Lower leg skin (tissue), 4 donors: Measurements from ENCODE around the gene TRAF3. TPM values are rescaled to one million over a fixed set of nuclear protein-coding genes. Genes with fewer than 3 reads are reported as not detected.

Experiments used
- DNase-seq, 2 donors: peaks; one replicate each; pipeline ENCODE4 v3.0.0-alpha.2; 2019; ENCODE audit warnings: low spot score in 2 of 2
- H3K4me3 ChIP-seq: fragments of 200-600 bp; sonication (generic); 2 replicates; pipeline ENCODE4 v1.5.1; 2017; ENCODE audit warnings: mild to moderate bottlenecking, low read depth; ENCODE audit not compliant: poor library complexity, severe bottlenecking
- POLR2A ChIP-seq, 2 donors: fragments of 450-650 bp; IDR thresholded peaks; one replicate each; pipeline ENCODE4 v1.6.1; 2016 to 2017; ENCODE audit warnings: antibody characterized with exemption in 2 of 2, mild to moderate bottlenecking in 1 of 2, moderate library complexity in 1 of 2
- WGBS, 2 donors: methylation state at CpG; one replicate each; pipeline ENCODE4 v1.1.5; 2018; 5-methylcytosine and 5-hydroxymethylcytosine counted together
- intact Hi-C: fragments of 100-400 bp; cut with DNase I; formaldehyde crosslinking; loops from one replicate; pipeline ENCODE4 v1.15.0; 2023; ENCODE audit warnings: low total_unique reads
- total RNA-seq, 4 donors: library from RNA; depleted of rRNA; stranded (reverse); fragments of >200 nt; gene quantifications; one replicate each; pipeline ENCODE4 v1.1.0, GENCODE V29; 2016
- TF ChIP-seq, protein P1 (sequence below), 3 donors: fragments of 450-650 bp; IDR thresholded peaks; one replicate each; pipeline ENCODE4 v1.5.1; 2016; ENCODE audit warnings: antibody characterized with exemption in 3 of 3, mild to moderate bottlenecking in 3 of 3, moderate library complexity in 2 of 3

The TRAF3 gene
- total RNA-seq, 4 donors from 2014 or later, result 3.0 to 14.4 (median 12.1) TPM

DNA sequence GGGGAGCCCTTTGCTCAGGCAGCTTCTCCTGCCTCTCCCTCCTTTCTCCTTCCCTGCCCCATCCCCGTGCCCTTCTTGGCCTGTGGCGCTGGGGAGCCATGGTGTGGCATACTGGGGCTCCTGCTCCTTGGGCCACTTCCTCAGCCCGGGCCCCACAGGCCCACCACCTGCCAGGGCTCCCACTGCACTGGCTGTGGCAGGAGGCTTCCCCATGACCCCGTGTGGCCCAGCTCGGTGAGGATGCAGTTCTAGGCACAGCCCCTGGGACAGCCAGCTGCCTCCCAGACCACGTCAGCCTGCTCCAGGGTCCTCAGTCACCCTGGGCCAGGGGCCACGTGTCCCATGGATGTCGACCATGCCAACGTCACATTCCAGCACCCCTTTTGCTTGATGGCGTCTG, 132.2 kb downstream of the TRAF3 start:
- TF ChIP-seq, protein P1, sequence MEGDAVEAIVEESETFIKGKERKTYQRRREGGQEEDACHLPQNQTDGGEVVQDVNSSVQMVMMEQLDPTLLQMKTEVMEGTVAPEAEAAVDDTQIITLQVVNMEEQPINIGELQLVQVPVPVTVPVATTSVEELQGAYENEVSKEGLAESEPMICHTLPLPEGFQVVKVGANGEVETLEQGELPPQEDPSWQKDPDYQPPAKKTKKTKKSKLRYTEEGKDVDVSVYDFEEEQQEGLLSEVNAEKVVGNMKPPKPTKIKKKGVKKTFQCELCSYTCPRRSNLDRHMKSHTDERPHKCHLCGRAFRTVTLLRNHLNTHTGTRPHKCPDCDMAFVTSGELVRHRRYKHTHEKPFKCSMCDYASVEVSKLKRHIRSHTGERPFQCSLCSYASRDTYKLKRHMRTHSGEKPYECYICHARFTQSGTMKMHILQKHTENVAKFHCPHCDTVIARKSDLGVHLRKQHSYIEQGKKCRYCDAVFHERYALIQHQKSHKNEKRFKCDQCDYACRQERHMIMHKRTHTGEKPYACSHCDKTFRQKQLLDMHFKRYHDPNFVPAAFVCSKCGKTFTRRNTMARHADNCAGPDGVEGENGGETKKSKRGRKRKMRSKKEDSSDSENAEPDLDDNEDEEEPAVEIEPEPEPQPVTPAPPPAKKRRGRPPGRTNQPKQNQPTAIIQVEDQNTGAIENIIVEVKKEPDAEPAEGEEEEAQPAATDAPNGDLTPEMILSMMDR (IDR thresholded peaks at IDR 0.05), result no peak
- TF ChIP-seq POLR2A (IDR thresholded peaks at IDR 0.05), result no peak
- no peak overlapping the region for H3K4me3 ChIP-seq
- no peak for DNase-seq
- 83% methylated on average over 9 to 10 of the region's 10 CpGs for WGBS, 2 donors
- intact Hi-C loops, result no loop called here

DNA sequence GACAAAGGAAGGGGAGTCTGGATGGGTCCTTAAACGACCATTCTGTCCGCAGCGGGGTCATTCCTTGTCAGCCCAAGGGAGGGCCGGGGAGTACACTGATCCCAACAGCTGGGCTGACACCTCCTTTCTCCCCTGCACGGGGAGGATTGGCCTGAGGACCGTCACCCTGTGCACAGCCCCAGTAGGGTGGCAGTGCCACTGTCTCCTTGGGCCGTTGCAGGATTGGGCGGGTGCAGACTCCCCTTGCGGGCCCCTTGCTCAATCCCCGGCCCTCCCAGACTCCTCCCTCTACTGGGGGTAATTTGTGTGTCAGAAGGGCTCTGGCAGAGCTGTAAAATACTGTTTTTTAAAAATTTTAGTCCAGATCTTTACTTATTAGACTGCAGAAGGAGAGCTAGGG, 132.7 kb downstream of the TRAF3 start:
- DNase-seq, result no peak
- TF ChIP-seq, protein P1 (IDR thresholded peaks at IDR 0.05), result no peak
- TF ChIP-seq POLR2A (IDR thresholded peaks at IDR 0.05), result no peak
- 71 to 85% methylated on average over 7 to 10 of the region's 10 CpGs for WGBS, 2 donors
- no peak overlapping the region for H3K4me3 ChIP-seq
- intact Hi-C loops, result loop anchor here (10.0 kb wide), 1 partner anchor 295 kb away; no protein-coding TSS in a partner anchor

DNA sequence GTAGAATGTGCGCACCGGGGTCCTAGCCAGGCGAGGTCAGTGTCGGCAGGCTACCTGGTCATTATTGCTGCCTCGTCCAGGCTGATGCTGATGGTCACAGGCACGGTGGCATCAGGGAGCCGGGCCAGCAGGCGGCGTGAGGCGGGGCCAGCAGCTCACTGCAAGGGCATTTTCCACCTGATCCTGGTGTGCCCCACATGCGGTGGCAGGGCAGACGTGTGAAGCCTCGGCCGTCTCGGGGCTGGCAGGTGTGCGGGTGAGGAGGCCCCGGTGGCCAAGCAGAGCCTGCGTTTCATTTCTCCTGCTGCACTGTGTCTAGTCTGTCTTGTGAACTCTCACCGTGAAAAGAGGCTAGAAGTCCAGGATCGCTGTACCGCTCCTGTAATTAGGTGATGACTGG, 133.2 kb downstream of the TRAF3 start:
- H3K4me3 ChIP-seq, result no peak overlapping the region
- TF ChIP-seq, protein P1 (IDR thresholded peaks at IDR 0.05), result no peak
- no peak for TF ChIP-seq POLR2A (IDR thresholded peaks at IDR 0.05)
- intact Hi-C loops, result loop anchor here (10.0 kb wide), 1 partner anchor 296 kb away; no protein-coding TSS in a partner anchor
- 91 to 95% methylated on average over 13 to 21 of the region's 21 CpGs for WGBS, 2 donors
- DNase-seq, result no peak

DNA sequence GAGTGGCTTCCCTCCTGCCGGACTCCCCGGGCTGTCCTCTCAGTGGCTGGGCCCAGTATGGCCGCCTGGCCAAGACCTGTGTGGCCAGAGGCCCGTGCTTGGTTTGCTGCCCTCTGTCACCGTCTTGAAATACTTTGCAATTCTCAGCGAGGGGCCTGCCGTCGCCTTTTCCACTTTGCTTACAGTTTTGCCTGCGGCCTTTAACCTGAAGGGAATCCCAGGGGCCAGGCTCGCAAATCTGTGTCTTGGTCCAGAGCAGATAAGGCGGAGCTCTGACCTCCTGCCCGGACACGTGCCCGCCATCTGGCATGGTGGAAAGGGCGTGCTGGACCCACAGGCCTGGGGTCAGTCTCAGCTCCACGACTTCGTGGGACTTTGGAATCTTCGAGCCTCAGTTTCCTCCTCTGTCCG, 134.3 kb downstream of the TRAF3 start:
- no peak overlapping the region for H3K4me3 ChIP-seq
- 81 to 84% methylated on average over 19 of the region's 19 CpGs for WGBS, 2 donors
- intact Hi-C loops, result loop anchor here (10.0 kb wide), 1 partner anchor 297 kb away; no protein-coding TSS in a partner anchor
- no peak for DNase-seq
- no peak for TF ChIP-seq POLR2A (IDR thresholded peaks at IDR 0.05)
- TF ChIP-seq, protein P1 (IDR thresholded peaks at IDR 0.05), result no peak

DNA sequence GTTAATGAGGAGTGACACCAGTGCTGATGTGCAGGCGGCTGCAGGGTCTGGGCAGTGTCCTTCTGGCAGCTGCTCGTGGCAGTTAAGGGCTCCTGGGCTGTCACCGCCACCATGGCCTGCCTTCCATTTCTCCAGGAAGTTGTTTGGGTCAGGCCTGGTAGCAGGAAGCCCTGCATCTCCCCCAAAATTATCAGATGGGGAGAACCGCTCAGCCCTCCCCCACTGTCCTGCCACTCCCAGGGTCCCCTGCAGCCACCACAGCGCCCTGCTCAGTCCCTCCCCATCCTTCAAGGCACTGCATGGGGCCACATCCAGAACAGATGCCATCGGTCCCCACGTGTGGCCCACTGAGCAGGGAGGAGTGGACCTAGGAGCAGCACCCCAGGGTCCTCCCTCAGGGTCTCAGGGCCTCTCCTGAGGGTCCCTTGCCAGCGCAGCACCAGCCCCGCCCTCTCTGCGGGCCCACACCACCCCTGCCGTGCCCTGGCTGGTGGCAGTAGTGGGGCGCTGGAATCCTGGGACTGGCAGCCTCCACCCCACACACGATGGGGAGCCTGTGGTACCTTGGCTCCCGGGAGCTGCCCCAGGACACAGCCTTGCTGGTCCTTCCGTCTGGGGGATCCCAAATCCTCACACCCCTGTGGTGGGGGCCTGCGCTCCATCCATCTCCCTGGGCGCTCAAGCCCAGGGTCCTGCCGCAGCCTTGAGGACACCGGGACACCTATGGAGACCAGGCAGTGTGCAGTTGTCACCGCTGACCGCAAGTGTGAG, 134.9 kb downstream of the TRAF3 start:
- WGBS, 2 donors, result 92 to 95% methylated on average over 19 of the region's 21 CpGs
- no peak overlapping the region for H3K4me3 ChIP-seq
- no peak for TF ChIP-seq POLR2A (IDR thresholded peaks at IDR 0.05)
- TF ChIP-seq, protein P1 (IDR thresholded peaks at IDR 0.05), result no peak
- no peak for DNase-seq
- intact Hi-C loops, result loop anchor here (10.0 kb wide), 1 partner anchor 297 kb away; no protein-coding TSS in a partner anchor
